Stimulated activated CD4-positive, alpha-beta T cell treated with anti-CD3 and anti-CD28 coated beads, Interleukin-4, amount 100 ng/mL, for 4 hours (primary cell): ENCODE measurements around the gene NUP205.
A peak's percentile ranks its signal among the peaks of the same experiment; 100 is the strongest.

Experiments used
- DNase-seq, 2 experiments: peaks; one replicate each; pipeline ENCODE4 v3.0.0-alpha.2; 2020

NUP205 gene

GRCh38 chr7:135541029-135541428 lies 16.7 kb upstream of the NUP205 start:
- DNase-seq: no peak

GRCh38 chr7:135550196-135550595 lies 7.5 kb upstream of the NUP205 start:
- DNase-seq: no peak

- DNase-seq: no peak
Observed at GRCh38 chr7:135552148-135552547, 5.6 kb upstream of the NUP205 start.

GRCh38 chr7:135553346-135553745 lies 4.4 kb upstream of the NUP205 start:
- no peak for DNase-seq

- peak; percentile 46 to 59 for DNase-seq
Observed at GRCh38 chr7:135558337-135558767, 635 bp downstream of the NUP205 start.

GRCh38 chr7:135558881-135559280 lies 1.2 kb downstream of the NUP205 start:
- no peak for DNase-seq

GRCh38 chr7:135560631-135561030 lies 2.9 kb downstream of the NUP205 start:
- no peak for DNase-seq

GRCh38 chr7:135562720-135563119 lies 5.0 kb downstream of the NUP205 start:
- no peak for DNase-seq

- DNase-seq: no peak
Observed at GRCh38 chr7:135571834-135572233, 14.1 kb downstream of the NUP205 start.

GRCh38 chr7:135573541-135573940 lies 15.8 kb downstream of the NUP205 start:
- DNase-seq: no peak

GRCh38 chr7:135575296-135575695 lies 17.6 kb downstream of the NUP205 start:
- DNase-seq: no peak

GRCh38 chr7:135578569-135578968 lies 20.9 kb downstream of the NUP205 start:
- DNase-seq: no peak

GRCh38 chr7:135584362-135585353 lies 26.9 kb downstream of the NUP205 start:
- no peak for DNase-seq

- DNase-seq: no peak
Observed at GRCh38 chr7:135597181-135597925, 39.6 kb downstream of the NUP205 start.

- no peak for DNase-seq
Observed at GRCh38 chr7:135597926-135598305, 40.2 kb downstream of the NUP205 start.

GRCh38 chr7:135599471-135599870 lies 41.8 kb downstream of the NUP205 start:
- DNase-seq: no peak

- no peak for DNase-seq
Observed at GRCh38 chr7:135600226-135600625, 42.5 kb downstream of the NUP205 start.

- no peak for DNase-seq
Observed at GRCh38 chr7:135601182-135601581, 43.5 kb downstream of the NUP205 start.

GRCh38 chr7:135602304-135602703 lies 44.6 kb downstream of the NUP205 start:
- DNase-seq: no peak

GRCh38 chr7:135616136-135616535 lies 58.4 kb downstream of the NUP205 start:
- no peak for DNase-seq

- DNase-seq: no peak
Observed at GRCh38 chr7:135617781-135618180, 60.1 kb downstream of the NUP205 start.

- DNase-seq: no peak
Observed at GRCh38 chr7:135618510-135618909, 60.8 kb downstream of the NUP205 start.

- DNase-seq: no peak
Observed at GRCh38 chr7:135620447-135620846, 62.7 kb downstream of the NUP205 start.
